Body of pancreas (tissue), 4 donors: Measurements from ENCODE around the gene GLI3. TPM values are rescaled to one million over a fixed set of nuclear protein-coding genes. Genes with fewer than 3 reads are reported as not detected.

Experiments
- ATAC-seq: fragments of 150-250 bp; one replicate; pipeline ENCODE4 v1.9.1; 2016
- DNase-seq, 4 donors: peaks; one replicate each; pipeline ENCODE4 v3.0.0-alpha.2; 2019
- H3K27ac ChIP-seq, 4 donors: fragments of 200-600 bp; sonication (generic); 1 replicate in 3 of 4; 2 replicates in 1 of 4; pipeline versions ENCODE4 v1.5.1 to v1.6.1; 2016 to 2019; ENCODE audit warnings: mild to moderate bottlenecking in 1 of 4, mixed read lengths in 1 of 4, moderate library complexity in 1 of 4
- H3K27me3 ChIP-seq, 2 donors: fragments of 200-600 bp; sonication (generic); one replicate each; pipeline ENCODE4 v1.6.0; 2016; ENCODE audit warnings: mild to moderate bottlenecking in 1 of 2
- H3K36me3 ChIP-seq, 2 donors: fragments of 200-600 bp; sonication (generic); replicated peaks in 1 of 2; 2 replicates each; pipeline ENCODE4 v1.5.1; 2016; ENCODE audit warnings: low read depth in 2 of 2; ENCODE audit not compliant: insufficient read depth in 1 of 2
- H3K4me1 ChIP-seq: fragments of 200-600 bp; sonication (generic); one replicate; pipeline ENCODE4 v1.6.0; 2016
- H3K4me3 ChIP-seq, 2 donors: fragments of 200-600 bp; sonication (generic); 1 replicate in 1 of 2; 2 replicates in 1 of 2; pipeline ENCODE4 v1.5.1; 2016 to 2019
- H3K9me3 ChIP-seq, 3 donors: fragments of 200-600 bp; sonication (generic); 1 replicate in 2 of 3; 2 replicates in 1 of 3; pipeline ENCODE4 v1.5.1; 2016
- POLR2A ChIP-seq, 3 donors: fragments of 450-650 bp; IDR thresholded peaks; one replicate each; pipeline ENCODE4 v1.6.1; 2016; ENCODE audit warnings: antibody characterized with exemption in 3 of 3, mild to moderate bottlenecking in 2 of 3
- WGBS, 2 donors: methylation state at CpG; one replicate each; pipeline ENCODE4 v1.1.5; 2017; 5-methylcytosine and 5-hydroxymethylcytosine counted together
- intact Hi-C: fragments of 100-400 bp; cut with DNase I; formaldehyde crosslinking; loops from one replicate; pipeline ENCODE4 v1.15.1; 2023
- total RNA-seq, 2 donors: library from RNA; depleted of rRNA; stranded (reverse); fragments of >200 nt; gene quantifications; one replicate each; pipeline ENCODE4 v1.1.0, GENCODE V29; 2016
- TF ChIP-seq, protein P1 (sequence below), 7 experiments: fragments of 450-650 bp in 4 of 7; fragments of 200-600 bp in 3 of 7; sonication (generic) in 3 of 7; IDR thresholded peaks; one replicate each; pipeline ENCODE4 v1.5.1; 2016 to 2019; ENCODE audit warnings: antibody characterized with exemption in 7 of 7

Gene GLI3
- total RNA-seq, 2 donors from 2014 or later, result 1.0 to 2.0 TPM

DNA sequence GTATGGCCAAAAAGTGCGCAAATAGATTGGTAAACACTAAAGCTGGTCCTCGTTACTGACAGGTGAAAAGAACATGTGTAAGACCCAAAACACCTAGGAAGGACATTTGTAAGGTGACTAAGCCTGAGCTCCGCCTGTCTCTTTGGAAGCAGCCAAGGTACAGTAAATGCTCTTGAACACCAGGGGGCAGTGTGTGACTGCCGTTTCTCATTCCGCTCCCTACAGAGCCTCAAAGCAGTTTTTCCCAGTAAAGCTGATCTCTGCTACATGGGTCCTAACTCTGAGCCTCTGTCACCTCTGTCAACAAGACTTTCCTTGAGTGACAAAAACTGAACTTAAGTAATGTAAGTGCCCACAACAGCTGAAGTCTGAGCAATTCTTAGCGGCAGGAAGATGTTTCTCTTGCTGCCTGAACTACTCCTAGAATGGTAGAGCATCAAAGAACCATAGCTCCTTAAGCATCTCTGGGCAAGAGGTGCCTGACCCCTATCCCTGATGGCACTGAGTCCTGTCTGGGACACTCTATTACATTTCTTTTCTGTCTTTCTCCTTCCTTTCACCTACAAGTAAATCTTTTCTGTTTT, 296.2 kb downstream of the GLI3 start:
- DNase-seq (peak; percentile 69 to 76 (median 73)), ATAC-seq (peak; percentile 80)
- no peak for TF ChIP-seq POLR2A (IDR thresholded peaks at IDR 0.05)
- TF ChIP-seq, protein P1, sequence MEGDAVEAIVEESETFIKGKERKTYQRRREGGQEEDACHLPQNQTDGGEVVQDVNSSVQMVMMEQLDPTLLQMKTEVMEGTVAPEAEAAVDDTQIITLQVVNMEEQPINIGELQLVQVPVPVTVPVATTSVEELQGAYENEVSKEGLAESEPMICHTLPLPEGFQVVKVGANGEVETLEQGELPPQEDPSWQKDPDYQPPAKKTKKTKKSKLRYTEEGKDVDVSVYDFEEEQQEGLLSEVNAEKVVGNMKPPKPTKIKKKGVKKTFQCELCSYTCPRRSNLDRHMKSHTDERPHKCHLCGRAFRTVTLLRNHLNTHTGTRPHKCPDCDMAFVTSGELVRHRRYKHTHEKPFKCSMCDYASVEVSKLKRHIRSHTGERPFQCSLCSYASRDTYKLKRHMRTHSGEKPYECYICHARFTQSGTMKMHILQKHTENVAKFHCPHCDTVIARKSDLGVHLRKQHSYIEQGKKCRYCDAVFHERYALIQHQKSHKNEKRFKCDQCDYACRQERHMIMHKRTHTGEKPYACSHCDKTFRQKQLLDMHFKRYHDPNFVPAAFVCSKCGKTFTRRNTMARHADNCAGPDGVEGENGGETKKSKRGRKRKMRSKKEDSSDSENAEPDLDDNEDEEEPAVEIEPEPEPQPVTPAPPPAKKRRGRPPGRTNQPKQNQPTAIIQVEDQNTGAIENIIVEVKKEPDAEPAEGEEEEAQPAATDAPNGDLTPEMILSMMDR (IDR thresholded peaks at IDR 0.05), result peak; percentile 71 to 84 (median 81)
- peaks cover 9% of the 10 kb centered on the region for H3K4me1 ChIP-seq
- no peaks in the 10 kb centered on the region for H3K36me3 ChIP-seq
- peaks cover 0 to 10% of the 10 kb centered on the region in 2 donors for H3K27me3 ChIP-seq
- H3K9me3 ChIP-seq, result no peaks in the 10 kb centered on the region
- no peak overlapping the region for H3K27ac ChIP-seq
- intact Hi-C loops, result no loop called here
- no peak overlapping the region for H3K4me3 ChIP-seq
- 3 to 8% methylated on average over 6 of the region's 6 CpGs for WGBS, 2 donors

GRCh38 chr7:41938371-41938770, 298.6 kb downstream of the GLI3 start:
- ATAC-seq, result no peak
- H3K27me3 ChIP-seq, result peaks cover 0 to 10% of the 10 kb centered on the region in 2 donors
- H3K9me3 ChIP-seq, result no peaks in the 10 kb centered on the region
- DNase-seq, result no peak
- peaks cover 8% of the 10 kb centered on the region for H3K4me1 ChIP-seq
- H3K4me3 ChIP-seq, result no peak overlapping the region
- 57 to 66% methylated on average over 2 of the region's 2 CpGs for WGBS, 2 donors
- intact Hi-C loops, result loop anchor here (10.0 kb wide), 1 partner anchor 886 kb away; no protein-coding TSS in a partner anchor
- TF ChIP-seq POLR2A (IDR thresholded peaks at IDR 0.05), result no peak
- TF ChIP-seq, protein P1 (IDR thresholded peaks at IDR 0.05), result no peak
- no peak overlapping the region for H3K27ac ChIP-seq
- H3K36me3 ChIP-seq, result no peaks in the 10 kb centered on the region

GRCh38 chr7:41933427-41933826, 303.6 kb downstream of the GLI3 start:
- Histone ChIP-seq H3K27ac (no peak overlapping the region), H3K27me3 (no peaks in the 10 kb centered on the region), H3K4me1 (no peaks in the 10 kb centered on the region), H3K9me3 (no peaks in the 10 kb centered on the region), H3K36me3 (no peaks in the 10 kb centered on the region), H3K4me3 (no peak overlapping the region)
- no peak for TF ChIP-seq POLR2A (IDR thresholded peaks at IDR 0.05)
- TF ChIP-seq, protein P1 (IDR thresholded peaks at IDR 0.05), result no peak
- WGBS, 2 donors, result 91 to 94% methylated on average over 4 of the region's 4 CpGs
- ATAC-seq, result no peak
- no peak for DNase-seq
- intact Hi-C loops, result loop anchor here (10.0 kb wide), 1 partner anchor 891 kb away; no protein-coding TSS in a partner anchor

DNA sequence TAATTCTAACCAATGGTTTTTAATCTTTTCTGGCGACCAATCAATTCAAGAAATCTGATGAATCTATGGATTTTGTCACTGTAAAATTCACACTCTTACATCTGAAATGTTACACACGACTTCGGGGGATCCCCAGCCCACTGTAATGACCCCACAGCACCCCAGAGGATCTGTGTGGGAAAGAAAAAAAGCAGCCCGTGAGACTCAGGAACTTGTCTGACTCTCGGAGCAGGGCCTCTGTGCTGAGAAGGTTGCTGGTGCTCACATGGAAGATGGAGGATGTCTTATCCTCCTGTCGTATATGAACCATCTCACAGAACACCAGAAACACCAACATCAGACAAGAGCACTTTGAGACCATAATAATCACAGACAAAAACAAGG, 305.8 kb downstream of the GLI3 start:
- Histone ChIP-seq H3K4me3 (no peak overlapping the region), H3K9me3 (no peaks in the 10 kb centered on the region), H3K27me3 (no peaks in the 10 kb centered on the region), H3K36me3 (no peaks in the 10 kb centered on the region), H3K27ac (no peak overlapping the region), H3K4me1 (no peaks in the 10 kb centered on the region)
- DNase-seq, result no peak
- WGBS, 2 donors, result 50 to 63% methylated on average over 6 of the region's 6 CpGs
- TF ChIP-seq, protein P1 (IDR thresholded peaks at IDR 0.05), result no peak
- TF ChIP-seq POLR2A (IDR thresholded peaks at IDR 0.05), result no peak
- intact Hi-C loops, result loop anchor here (10.0 kb wide), 1 partner anchor 894 kb away; no protein-coding TSS in a partner anchor
- ATAC-seq, result no peak
